ENCODE measurements around the gene PTPN11.

DNA sequence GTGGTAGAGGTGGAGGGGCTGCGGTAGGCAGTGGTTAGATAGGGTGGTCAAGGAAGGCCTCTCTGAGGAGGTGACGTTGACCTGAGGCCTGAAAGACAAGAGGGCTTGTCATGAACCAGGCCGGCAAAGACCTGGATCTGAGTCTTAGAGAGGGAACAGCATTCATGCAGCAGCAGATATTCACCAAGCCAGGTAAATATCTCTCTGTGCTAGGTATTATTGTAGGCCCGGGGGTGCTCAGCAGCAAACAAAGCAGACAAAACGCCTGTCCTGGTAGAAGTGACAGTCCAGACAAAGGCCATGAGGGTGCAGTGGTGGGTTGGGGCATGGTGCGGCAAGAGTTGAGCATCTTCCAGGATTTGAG lies 117.6 kb downstream of the PTPN11 start:
- TF ChIP-seq, protein P1, sequence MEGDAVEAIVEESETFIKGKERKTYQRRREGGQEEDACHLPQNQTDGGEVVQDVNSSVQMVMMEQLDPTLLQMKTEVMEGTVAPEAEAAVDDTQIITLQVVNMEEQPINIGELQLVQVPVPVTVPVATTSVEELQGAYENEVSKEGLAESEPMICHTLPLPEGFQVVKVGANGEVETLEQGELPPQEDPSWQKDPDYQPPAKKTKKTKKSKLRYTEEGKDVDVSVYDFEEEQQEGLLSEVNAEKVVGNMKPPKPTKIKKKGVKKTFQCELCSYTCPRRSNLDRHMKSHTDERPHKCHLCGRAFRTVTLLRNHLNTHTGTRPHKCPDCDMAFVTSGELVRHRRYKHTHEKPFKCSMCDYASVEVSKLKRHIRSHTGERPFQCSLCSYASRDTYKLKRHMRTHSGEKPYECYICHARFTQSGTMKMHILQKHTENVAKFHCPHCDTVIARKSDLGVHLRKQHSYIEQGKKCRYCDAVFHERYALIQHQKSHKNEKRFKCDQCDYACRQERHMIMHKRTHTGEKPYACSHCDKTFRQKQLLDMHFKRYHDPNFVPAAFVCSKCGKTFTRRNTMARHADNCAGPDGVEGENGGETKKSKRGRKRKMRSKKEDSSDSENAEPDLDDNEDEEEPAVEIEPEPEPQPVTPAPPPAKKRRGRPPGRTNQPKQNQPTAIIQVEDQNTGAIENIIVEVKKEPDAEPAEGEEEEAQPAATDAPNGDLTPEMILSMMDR (IDR thresholded peaks at IDR 0.05; ENCODE audit: low read depth, low read length, missing input control) = no peak
- TF ChIP-seq RAD21 (IDR thresholded peaks at IDR 0.05) = no peak
- TF ChIP-seq, protein P2, sequence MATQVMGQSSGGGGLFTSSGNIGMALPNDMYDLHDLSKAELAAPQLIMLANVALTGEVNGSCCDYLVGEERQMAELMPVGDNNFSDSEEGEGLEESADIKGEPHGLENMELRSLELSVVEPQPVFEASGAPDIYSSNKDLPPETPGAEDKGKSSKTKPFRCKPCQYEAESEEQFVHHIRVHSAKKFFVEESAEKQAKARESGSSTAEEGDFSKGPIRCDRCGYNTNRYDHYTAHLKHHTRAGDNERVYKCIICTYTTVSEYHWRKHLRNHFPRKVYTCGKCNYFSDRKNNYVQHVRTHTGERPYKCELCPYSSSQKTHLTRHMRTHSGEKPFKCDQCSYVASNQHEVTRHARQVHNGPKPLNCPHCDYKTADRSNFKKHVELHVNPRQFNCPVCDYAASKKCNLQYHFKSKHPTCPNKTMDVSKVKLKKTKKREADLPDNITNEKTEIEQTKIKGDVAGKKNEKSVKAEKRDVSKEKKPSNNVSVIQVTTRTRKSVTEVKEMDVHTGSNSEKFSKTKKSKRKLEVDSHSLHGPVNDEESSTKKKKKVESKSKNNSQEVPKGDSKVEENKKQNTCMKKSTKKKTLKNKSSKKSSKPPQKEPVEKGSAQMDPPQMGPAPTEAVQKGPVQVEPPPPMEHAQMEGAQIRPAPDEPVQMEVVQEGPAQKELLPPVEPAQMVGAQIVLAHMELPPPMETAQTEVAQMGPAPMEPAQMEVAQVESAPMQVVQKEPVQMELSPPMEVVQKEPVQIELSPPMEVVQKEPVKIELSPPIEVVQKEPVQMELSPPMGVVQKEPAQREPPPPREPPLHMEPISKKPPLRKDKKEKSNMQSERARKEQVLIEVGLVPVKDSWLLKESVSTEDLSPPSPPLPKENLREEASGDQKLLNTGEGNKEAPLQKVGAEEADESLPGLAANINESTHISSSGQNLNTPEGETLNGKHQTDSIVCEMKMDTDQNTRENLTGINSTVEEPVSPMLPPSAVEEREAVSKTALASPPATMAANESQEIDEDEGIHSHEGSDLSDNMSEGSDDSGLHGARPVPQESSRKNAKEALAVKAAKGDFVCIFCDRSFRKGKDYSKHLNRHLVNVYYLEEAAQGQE (IDR thresholded peaks at IDR 0.05) = no peak
- TF ChIP-seq, protein P3, sequence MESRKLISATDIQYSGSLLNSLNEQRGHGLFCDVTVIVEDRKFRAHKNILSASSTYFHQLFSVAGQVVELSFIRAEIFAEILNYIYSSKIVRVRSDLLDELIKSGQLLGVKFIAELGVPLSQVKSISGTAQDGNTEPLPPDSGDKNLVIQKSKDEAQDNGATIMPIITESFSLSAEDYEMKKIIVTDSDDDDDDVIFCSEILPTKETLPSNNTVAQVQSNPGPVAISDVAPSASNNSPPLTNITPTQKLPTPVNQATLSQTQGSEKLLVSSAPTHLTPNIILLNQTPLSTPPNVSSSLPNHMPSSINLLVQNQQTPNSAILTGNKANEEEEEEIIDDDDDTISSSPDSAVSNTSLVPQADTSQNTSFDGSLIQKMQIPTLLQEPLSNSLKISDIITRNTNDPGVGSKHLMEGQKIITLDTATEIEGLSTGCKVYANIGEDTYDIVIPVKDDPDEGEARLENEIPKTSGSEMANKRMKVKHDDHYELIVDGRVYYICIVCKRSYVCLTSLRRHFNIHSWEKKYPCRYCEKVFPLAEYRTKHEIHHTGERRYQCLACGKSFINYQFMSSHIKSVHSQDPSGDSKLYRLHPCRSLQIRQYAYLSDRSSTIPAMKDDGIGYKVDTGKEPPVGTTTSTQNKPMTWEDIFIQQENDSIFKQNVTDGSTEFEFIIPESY (IDR thresholded peaks at IDR 0.05) = no peak
- no peak for TF ChIP-seq YY1 (IDR thresholded peaks at IDR 0.05)
- TF ChIP-seq NR2F2 (IDR thresholded peaks at IDR 0.05) = no peak

Measured in liver (tissue), 3 donors.